B cell (primary cell): Measurements from ENCODE around the gene HSP90AB1. TPM values are rescaled to one million over a fixed set of nuclear protein-coding genes. Genes with fewer than 3 reads are reported as not detected.

Source experiments
- ATAC-seq: fragments of 200-7000 bp; cut with Tn5 transposase; one replicate; pipeline ENCODE4 v1.10.0; 2021; ENCODE audit warnings: low read depth, mild to moderate bottlenecking, moderate number of reproducible peaks, moderate library complexity
- CTCF ChIA-PET: fragments of 350-600 bp; sonication (Branson Sonifier 250); formaldehyde crosslinking; loops from one replicate; lab custom pipeline; 2021; ENCODE audit warnings: antibody characterized with exemption, inconsistent platforms; lab: Charles Lee
- POLR2A ChIA-PET: fragments of 350-600 bp; sonication (Branson Sonifier 250); formaldehyde crosslinking; loops from one replicate; lab custom pipeline; 2021; ENCODE audit warnings: antibody characterized with exemption; lab: Charles Lee
- DNase-seq: peaks from one replicate; pipeline ENCODE4 v3.0.0; 2013
- H2AFZ ChIP-seq: 2 replicates; pipeline ENCODE4 v1.6.1; 2012; ENCODE audit warnings: mild to moderate bottlenecking, low read depth, low read length; ENCODE audit not compliant: insufficient read depth, poor library complexity, severe bottlenecking
- H3K27ac ChIP-seq, 2 donors: 1 replicate in 1 of 2; 2 replicates in 1 of 2; pipeline ENCODE4 v1.5.1; 2012 to 2013; ENCODE audit warnings: low read length in 2 of 2, mild to moderate bottlenecking in 2 of 2, moderate library complexity in 1 of 2
- H3K27me3 ChIP-seq, 4 experiments: fragments of 200-600 bp in 1 of 4; sonication (generic) in 1 of 4; replicated peaks in 1 of 4; 1 replicate in 2 of 4; 2 replicates in 2 of 4; pipeline versions ENCODE4 v1.6.1 to v1.7.0; 2013 to 2016; ENCODE audit warnings: low read length in 3 of 4, mild to moderate bottlenecking in 2 of 4, mixed read lengths in 1 of 4, moderate library complexity in 1 of 4; ENCODE audit not compliant: insufficient read depth in 4 of 4, control insufficient read depth in 3 of 4; ENCODE audit errors: control extremely low read depth in 1 of 4
- H3K36me3 ChIP-seq, 2 experiments: replicated peaks in 1 of 2; 1 replicate in 1 of 2; 2 replicates in 1 of 2; pipeline versions ENCODE4 v1.6.1 to v1.7.1; 2013; ENCODE audit warnings: low read length in 1 of 2; ENCODE audit not compliant: insufficient read depth in 2 of 2, control insufficient read depth in 1 of 2; ENCODE audit errors: control extremely low read depth in 1 of 2, extremely low read depth in 1 of 2
- H3K4me1 ChIP-seq, 2 donors: fragments of 200-600 bp in 1 of 2; sonication (generic) in 1 of 2; 1 replicate in 1 of 2; 2 replicates in 1 of 2; pipeline versions ENCODE4 v1.5.1 to v1.6.1; 2013 to 2017; ENCODE audit warnings: low read length in 2 of 2; ENCODE audit not compliant: control insufficient read depth in 2 of 2, insufficient read depth in 2 of 2
- H3K4me2 ChIP-seq: replicated peaks from 2 replicates; pipeline ENCODE3; 2012; ENCODE audit warnings: mild to moderate bottlenecking, low read depth, low read length; ENCODE audit not compliant: poor library complexity, severe bottlenecking
- H3K4me3 ChIP-seq, 5 experiments: fragments of 200-600 bp in 1 of 5; sonication (generic) in 1 of 5; 1 replicate in 3 of 5; 2 replicates in 2 of 5; pipeline versions ENCODE4 v1.5.1 to v1.7.0; 2011 to 2016; ENCODE audit warnings: low read length in 4 of 5, mild to moderate bottlenecking in 4 of 5, low read depth in 2 of 5, control low read depth in 1 of 5, moderate library complexity in 1 of 5; ENCODE audit not compliant: insufficient read depth in 1 of 5; ENCODE audit errors: control extremely low read depth in 1 of 5, extremely low read depth in 1 of 5
- H3K79me2 ChIP-seq: fragments of 200-600 bp; sonication (generic); one replicate; pipeline ENCODE4 v1.6.0; 2016; ENCODE audit warnings: low read length; ENCODE audit not compliant: control insufficient read depth, insufficient read depth
- H3K9ac ChIP-seq: fragments of 200-600 bp; sonication (generic); 2 replicates; pipeline ENCODE4 v1.6.1; 2017; ENCODE audit warnings: mild to moderate bottlenecking, low read length, moderate library complexity
- H3K9me3 ChIP-seq, 3 donors: one replicate each; pipeline versions ENCODE4 v1.6.1 to v1.7.1; 2013; ENCODE audit warnings: low read length in 2 of 3; ENCODE audit not compliant: control insufficient read depth in 2 of 3, insufficient read depth in 1 of 3; ENCODE audit errors: control extremely low read depth in 1 of 3
- H4K20me1 ChIP-seq: 2 replicates; pipeline ENCODE4 v1.6.0; 2012; ENCODE audit warnings: mild to moderate bottlenecking, low read length; ENCODE audit not compliant: insufficient read depth, control insufficient read depth, poor library complexity, severe bottlenecking
- H3K27ac Mint-ChIP-seq: one replicate; pipeline ENCODE4 v1.8.0; 2021; ENCODE audit warnings: mixed read lengths
- H3K27me3 Mint-ChIP-seq: one replicate; pipeline ENCODE4 v1.8.0; 2021; ENCODE audit warnings: mixed read lengths
- H3K4me1 Mint-ChIP-seq: one replicate; pipeline ENCODE4 v1.8.0; 2021; ENCODE audit warnings: mixed read lengths
- H3K4me3 Mint-ChIP-seq: one replicate; pipeline ENCODE4 v1.8.0; 2021; ENCODE audit warnings: mixed read lengths
- H3K9me3 Mint-ChIP-seq: one replicate; pipeline ENCODE4 v1.8.0; 2022; ENCODE audit warnings: mixed read lengths; ENCODE audit not compliant: insufficient read depth
- EZH2 ChIP-seq: IDR thresholded peaks from 2 replicates; pipeline ENCODE4 v1.6.1; 2012; ENCODE audit warnings: borderline replicate concordance, low read depth, mild to moderate bottlenecking, moderate library complexity, low read length; ENCODE audit not compliant: insufficient read depth, poor library complexity, severe bottlenecking
- whole genome bisulfite sequencing: methylation state at CpG from one replicate; pipeline ENCODE4 v1.1.5; 2013; ENCODE audit warnings: missing lambda C conversion rate; ENCODE audit not compliant: insufficient coverage; 5-methylcytosine and 5-hydroxymethylcytosine counted together
- intact Hi-C: fragments of 100-400 bp; cut with micrococcal nuclease; formaldehyde crosslinking; loops from one replicate; pipeline ENCODE4 v1.10.0; 2022
- polyA plus RNA-seq: library from polyadenylated mRNA; depleted of rRNA; stranded (reverse); fragments of >200 nt; gene quantifications from 2 replicates; pipeline ENCODE4 v1.2.3, GENCODE V29; 2012
- total RNA-seq, 2 donors: library from RNA; stranded (reverse); fragments of 120-200 nt in 1 of 2; gene quantifications; 1 replicate in 1 of 2; 2 replicates in 1 of 2; pipeline versions ENCODE4 v1.2.3 to v1.2.4, GENCODE V29; 2013 to 2022
- TF ChIP-seq, protein P1 (sequence below): fragments of 200-600 bp; IDR thresholded peaks from one replicate; pipeline ENCODE4 v1.8.0; 2022; ENCODE audit warnings: antibody characterized with exemption, mild to moderate bottlenecking

The HSP90AB1 gene
- total and polyA plus RNA-seq, 2 donors (not counting 1 experiment from before 2014, with no cell fraction given), result 395 to 645 TPM

DNA sequence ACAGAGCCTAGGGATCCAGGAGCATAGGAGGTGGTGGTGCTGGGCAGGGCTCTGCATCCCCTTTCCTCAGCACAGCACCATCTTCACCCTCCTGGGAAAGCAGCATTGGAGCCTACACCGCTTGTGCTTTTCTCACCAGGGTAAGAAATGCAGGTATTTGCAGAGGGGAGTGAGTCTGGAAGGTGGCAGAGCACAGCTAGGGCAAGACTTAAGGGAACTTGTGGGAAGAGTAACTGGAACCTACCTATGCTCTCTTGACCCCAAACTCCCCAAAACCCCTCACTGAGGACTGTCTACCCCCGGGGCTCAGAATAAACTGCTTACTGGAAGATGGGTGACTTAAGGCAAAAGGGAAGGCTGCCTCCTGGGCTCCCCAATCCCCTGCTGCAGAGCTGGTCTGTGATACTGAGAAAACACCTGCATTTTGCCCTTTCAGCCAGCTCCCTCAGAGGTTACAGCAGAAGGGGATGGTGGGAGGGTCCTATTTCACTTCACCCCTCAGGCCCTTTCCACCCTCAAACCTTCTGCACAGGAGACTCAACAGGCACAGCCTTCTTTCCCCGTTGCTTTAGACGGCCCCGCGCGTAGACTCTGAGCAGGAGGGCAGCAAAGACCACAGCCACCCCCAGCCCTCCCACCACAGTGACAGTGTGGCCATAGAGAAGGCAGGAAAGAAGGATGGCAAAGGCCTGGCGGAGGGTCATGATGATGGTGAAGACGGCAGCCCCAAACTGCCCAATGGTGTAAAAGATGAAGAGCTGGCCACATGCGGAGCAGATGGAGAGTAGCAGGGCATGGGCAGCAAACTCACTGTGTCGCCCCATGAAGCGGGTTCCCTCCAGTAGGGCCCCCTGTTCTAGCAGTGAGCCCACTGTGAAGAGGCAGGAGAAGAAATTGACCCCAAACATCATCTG is 7.5 kb downstream of the HSP90AB1 start:
- Histone ChIP-seq H3K4me2 (no peak overlapping the region), H3K27me3 (no peaks in the 10 kb centered on the region), H3K9me3 (no peaks in the 10 kb centered on the region), H4K20me1 (peaks cover 62% of the 10 kb centered on the region), H3K36me3 (peaks cover 8 to 75% of the 10 kb centered on the region in 2 experiments), H3K9ac (no peak overlapping the region), H3K79me2 (peaks cover 14% of the 10 kb centered on the region), H3K4me3 (no peak overlapping the region), H3K4me1 (peaks cover 30 to 57% of the 10 kb centered on the region in 2 donors), H2AFZ (no peak overlapping the region), H3K27ac (no peak overlapping the region)
- peak; percentile 36 for DNase-seq
- H3K27ac Mint-ChIP-seq, result peak overlapping the region; percentile 94
- H3K4me3 Mint-ChIP-seq, result peak overlapping the region; percentile 87
- no peaks in the 10 kb centered on the region for H3K27me3 Mint-ChIP-seq
- intact Hi-C loops, result loop anchor here (5.0 kb wide), 1 partner anchor 627 kb away; the partner anchor contains the start of gene GTPBP2
- TF ChIP-seq EZH2, result no peak
- TF ChIP-seq, protein P1, sequence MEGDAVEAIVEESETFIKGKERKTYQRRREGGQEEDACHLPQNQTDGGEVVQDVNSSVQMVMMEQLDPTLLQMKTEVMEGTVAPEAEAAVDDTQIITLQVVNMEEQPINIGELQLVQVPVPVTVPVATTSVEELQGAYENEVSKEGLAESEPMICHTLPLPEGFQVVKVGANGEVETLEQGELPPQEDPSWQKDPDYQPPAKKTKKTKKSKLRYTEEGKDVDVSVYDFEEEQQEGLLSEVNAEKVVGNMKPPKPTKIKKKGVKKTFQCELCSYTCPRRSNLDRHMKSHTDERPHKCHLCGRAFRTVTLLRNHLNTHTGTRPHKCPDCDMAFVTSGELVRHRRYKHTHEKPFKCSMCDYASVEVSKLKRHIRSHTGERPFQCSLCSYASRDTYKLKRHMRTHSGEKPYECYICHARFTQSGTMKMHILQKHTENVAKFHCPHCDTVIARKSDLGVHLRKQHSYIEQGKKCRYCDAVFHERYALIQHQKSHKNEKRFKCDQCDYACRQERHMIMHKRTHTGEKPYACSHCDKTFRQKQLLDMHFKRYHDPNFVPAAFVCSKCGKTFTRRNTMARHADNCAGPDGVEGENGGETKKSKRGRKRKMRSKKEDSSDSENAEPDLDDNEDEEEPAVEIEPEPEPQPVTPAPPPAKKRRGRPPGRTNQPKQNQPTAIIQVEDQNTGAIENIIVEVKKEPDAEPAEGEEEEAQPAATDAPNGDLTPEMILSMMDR, result no peak
- 92% methylated on average over 4 of the region's 12 CpGs for WGBS
- POLR2A ChIA-PET, result interaction anchor here (0.6 to 4.3 kb wide), 3 partner anchors 8 to 74 kb away, joined by 3 to 87 read pairs (median 13); partner anchors contain the start of gene HSP90AB1
- no peaks in the 10 kb centered on the region for H3K9me3 Mint-ChIP-seq
- peaks cover 78% of the 10 kb centered on the region for H3K4me1 Mint-ChIP-seq
- CTCF ChIA-PET, result interaction anchor here (0.9 to 5.0 kb wide), 11 partner anchors 8 to 157 kb away, joined by 3 to 68 read pairs (median 6); partner anchors contain the start of genes HSP90AB1, NFKBIE and SLC29A1
- no peak for ATAC-seq
